Measurements from ENCODE around the gene OAT. TPM values are rescaled to one million over a fixed set of nuclear protein-coding genes. Genes with fewer than 3 reads are reported as not detected.

OAT gene
- total RNA-seq, 1 donor from 2014 or later = 55.1 TPM

DNA sequence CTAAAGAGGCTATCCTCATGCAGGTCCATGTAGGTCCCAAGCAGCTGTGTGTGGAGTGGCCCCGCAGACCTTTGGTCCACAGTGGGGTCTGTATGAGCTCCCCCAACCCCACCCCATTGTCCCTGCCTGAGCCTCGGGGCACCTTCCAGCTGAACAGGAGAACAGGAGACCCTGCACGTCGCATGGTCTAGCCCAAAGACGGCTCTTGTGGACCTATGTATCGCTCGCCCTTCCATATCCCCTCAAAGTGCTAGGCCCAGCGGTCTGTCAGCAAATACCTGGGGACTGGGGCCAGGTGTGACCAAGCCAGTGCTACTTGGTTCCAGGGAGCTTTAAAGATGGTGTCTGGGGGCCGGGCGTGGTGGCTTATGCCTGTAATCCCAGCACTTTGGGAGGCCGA, 43.0 kb downstream of the OAT start:
- H3K4me3 Mint-ChIP-seq = no peak overlapping the region
- no peak overlapping the region for H3K27ac Mint-ChIP-seq
- DNase-seq (ENCODE audit: low spot score in 2 of 2, unreplicated experiment in 2 of 2) = no peak
- peaks cover 7% of the 10 kb centered on the region for H3K4me1 Mint-ChIP-seq
- H3K9me3 Mint-ChIP-seq = peaks cover 4% of the 10 kb centered on the region
- TF ChIP-seq, protein P1, sequence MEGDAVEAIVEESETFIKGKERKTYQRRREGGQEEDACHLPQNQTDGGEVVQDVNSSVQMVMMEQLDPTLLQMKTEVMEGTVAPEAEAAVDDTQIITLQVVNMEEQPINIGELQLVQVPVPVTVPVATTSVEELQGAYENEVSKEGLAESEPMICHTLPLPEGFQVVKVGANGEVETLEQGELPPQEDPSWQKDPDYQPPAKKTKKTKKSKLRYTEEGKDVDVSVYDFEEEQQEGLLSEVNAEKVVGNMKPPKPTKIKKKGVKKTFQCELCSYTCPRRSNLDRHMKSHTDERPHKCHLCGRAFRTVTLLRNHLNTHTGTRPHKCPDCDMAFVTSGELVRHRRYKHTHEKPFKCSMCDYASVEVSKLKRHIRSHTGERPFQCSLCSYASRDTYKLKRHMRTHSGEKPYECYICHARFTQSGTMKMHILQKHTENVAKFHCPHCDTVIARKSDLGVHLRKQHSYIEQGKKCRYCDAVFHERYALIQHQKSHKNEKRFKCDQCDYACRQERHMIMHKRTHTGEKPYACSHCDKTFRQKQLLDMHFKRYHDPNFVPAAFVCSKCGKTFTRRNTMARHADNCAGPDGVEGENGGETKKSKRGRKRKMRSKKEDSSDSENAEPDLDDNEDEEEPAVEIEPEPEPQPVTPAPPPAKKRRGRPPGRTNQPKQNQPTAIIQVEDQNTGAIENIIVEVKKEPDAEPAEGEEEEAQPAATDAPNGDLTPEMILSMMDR (IDR thresholded peaks at IDR 0.05; ENCODE audit: unreplicated experiment) = no peak
- no peaks in the 10 kb centered on the region for H3K36me3 Mint-ChIP-seq
- H3K27me3 Mint-ChIP-seq (ENCODE audit: low read depth) = peaks cover 58% of the 10 kb centered on the region

DNA sequence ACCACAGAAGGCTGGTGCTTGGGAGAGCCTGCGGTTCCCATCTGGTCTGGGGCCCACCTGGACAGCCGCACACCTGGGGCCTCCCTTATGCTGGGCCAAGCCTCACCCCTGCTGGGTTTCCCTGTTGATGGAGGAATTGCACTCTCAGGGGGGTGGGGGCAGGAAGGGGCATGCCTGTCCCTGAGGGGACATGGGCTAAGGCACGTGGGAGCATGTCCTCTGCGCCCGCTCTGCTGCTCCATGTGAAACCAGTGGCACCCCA, 43.4 kb downstream of the OAT start:
- Mint-ChIP-seq H3K4me1 (peaks cover 5% of the 10 kb centered on the region), H3K27ac (no peak overlapping the region), H3K36me3 (no peaks in the 10 kb centered on the region), H3K4me3 (no peak overlapping the region), H3K9me3 (peaks cover 4% of the 10 kb centered on the region), H3K27me3 (ENCODE audit: low read depth) (peaks cover 58% of the 10 kb centered on the region)
- TF ChIP-seq, protein P1 (IDR thresholded peaks at IDR 0.05; ENCODE audit: unreplicated experiment) = no peak
- DNase-seq (ENCODE audit: low spot score in 2 of 2, unreplicated experiment in 2 of 2) = no peak

DNA sequence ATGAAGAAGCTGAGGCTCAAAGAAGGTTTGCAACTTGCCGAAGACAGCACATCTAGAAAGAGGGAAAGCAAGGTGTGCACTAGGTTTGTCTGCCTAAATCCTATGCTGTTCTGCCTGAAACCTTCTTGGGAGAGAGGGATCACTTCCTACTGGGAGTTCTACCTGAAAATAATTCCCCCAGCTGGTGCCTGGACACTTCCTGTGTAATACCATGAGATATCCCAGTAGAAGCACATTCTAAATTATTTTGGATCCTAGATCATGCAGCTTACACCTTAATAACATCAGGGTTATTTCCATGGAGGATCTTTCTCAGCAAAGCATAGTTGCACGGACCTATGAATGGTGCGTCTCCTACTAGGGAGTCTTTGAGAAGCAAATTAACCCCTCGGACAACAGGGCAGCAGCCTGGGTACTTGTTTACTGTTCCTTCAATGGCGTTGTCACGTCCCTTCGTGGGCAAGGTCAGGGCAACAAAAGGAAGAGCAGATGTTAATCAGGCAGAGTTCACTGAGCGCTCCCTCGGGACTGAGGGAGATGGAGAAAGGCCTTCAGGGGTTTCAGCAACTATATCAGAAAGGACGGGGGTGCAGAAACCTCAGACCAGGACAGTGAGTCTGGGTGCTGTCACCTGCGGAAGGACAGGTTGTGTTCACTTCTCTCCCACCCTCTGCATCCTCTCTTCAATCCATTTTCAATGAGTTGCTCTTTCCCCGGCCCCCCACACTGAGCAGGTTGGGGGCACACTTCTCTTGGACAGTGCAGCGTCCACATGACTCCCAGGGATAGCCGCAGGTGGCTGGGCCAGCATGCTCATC, 44.0 kb downstream of the OAT start:
- Mint-ChIP-seq H3K36me3 (no peaks in the 10 kb centered on the region), H3K27me3 (ENCODE audit: low read depth) (peaks cover 56% of the 10 kb centered on the region), H3K27ac (no peak overlapping the region), H3K9me3 (peaks cover 4% of the 10 kb centered on the region), H3K4me1 (peaks cover 5% of the 10 kb centered on the region), H3K4me3 (no peak overlapping the region)
- DNase-seq (ENCODE audit: low spot score in 2 of 2, unreplicated experiment in 2 of 2) = no peak
- TF ChIP-seq, protein P1 (IDR thresholded peaks at IDR 0.05; ENCODE audit: unreplicated experiment) = no peak

DNA sequence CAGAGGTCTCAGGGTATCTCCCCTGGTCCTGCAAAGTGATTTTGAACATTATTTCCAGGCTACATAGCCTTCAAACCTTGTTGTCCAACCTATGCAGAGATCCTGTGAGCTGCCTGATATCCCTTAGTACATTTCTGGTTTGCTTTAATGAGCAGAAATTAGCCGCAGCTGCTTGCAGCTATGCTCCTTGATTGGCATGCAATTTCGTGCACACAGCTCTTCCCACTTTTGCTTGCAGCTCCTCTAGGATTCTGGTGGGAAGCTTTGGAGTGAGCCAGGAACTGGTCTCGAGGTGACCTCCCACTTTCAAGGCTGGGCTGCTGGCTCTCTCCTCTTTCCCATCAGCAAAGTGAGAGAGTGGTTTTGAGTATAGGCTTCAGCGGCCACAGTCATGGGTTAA, 45.8 kb downstream of the OAT start:
- TF ChIP-seq, protein P1 (IDR thresholded peaks at IDR 0.05; ENCODE audit: unreplicated experiment) = no peak
- no peak for DNase-seq (ENCODE audit: low spot score in 2 of 2, unreplicated experiment in 2 of 2)
- peaks cover 43% of the 10 kb centered on the region for H3K27me3 Mint-ChIP-seq (ENCODE audit: low read depth)
- no peak overlapping the region for H3K4me3 Mint-ChIP-seq
- H3K36me3 Mint-ChIP-seq = no peaks in the 10 kb centered on the region
- no peaks in the 10 kb centered on the region for H3K4me1 Mint-ChIP-seq
- H3K27ac Mint-ChIP-seq = no peak overlapping the region
- H3K9me3 Mint-ChIP-seq = peaks cover 4% of the 10 kb centered on the region

DNA sequence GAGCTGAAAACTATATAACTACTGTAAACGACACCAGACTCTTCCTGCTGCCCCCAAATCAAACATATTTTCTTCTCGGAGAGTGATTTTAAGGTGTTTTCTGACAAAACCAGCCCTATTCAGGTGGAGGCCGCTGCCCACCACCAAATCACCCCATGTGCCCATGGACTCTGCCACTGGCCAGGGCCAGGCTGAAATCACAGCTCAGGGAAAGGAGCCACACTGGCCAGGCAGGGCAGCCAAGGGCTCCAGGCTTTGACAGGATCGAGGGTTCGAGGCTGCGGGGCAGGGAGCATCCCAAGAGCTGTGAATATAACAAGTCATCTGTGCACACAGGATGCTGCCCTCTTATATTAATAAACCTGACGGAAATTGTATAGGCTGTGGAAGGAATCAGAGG, 48.3 kb downstream of the OAT start:
- peaks cover 4% of the 10 kb centered on the region for H3K9me3 Mint-ChIP-seq
- no peak overlapping the region for H3K27ac Mint-ChIP-seq
- no peaks in the 10 kb centered on the region for H3K36me3 Mint-ChIP-seq
- H3K4me1 Mint-ChIP-seq = peaks cover 7% of the 10 kb centered on the region
- no peak overlapping the region for H3K4me3 Mint-ChIP-seq
- TF ChIP-seq, protein P1 (IDR thresholded peaks at IDR 0.05; ENCODE audit: unreplicated experiment) = no peak
- DNase-seq (ENCODE audit: low spot score in 2 of 2, unreplicated experiment in 2 of 2) = no peak
- peaks cover 28% of the 10 kb centered on the region for H3K27me3 Mint-ChIP-seq (ENCODE audit: low read depth)

Measured in mesothelial cell of epicardium (in vitro differentiated cells).